Tibial nerve (tissue), 4 donors: ENCODE data around the gene PRICKLE1. TPM values are rescaled to one million over a fixed set of nuclear protein-coding genes. Genes with fewer than 3 reads are reported as not detected.

Source experiments
- DNase-seq, 2 donors: peaks; one replicate each; pipeline ENCODE4 v3.0.0-alpha.2; 2019; ENCODE audit warnings: low spot score in 2 of 2
- H3K27ac ChIP-seq, 4 donors: fragments of 200-600 bp; sonication (generic) in 3 of 4; one replicate each; pipeline ENCODE4 v1.5.1; 2017 to 2019; ENCODE audit warnings: mild to moderate bottlenecking in 1 of 4
- H3K27me3 ChIP-seq, 2 donors: fragments of 200-600 bp; sonication (generic) in 1 of 2; one replicate each; pipeline versions ENCODE4 v1.5.1 to v1.6.0; 2017 to 2019
- H3K36me3 ChIP-seq, 3 donors: fragments of 200-600 bp; sonication (generic); one replicate each; pipeline ENCODE4 v1.5.1; 2018 to 2019
- H3K4me1 ChIP-seq, 4 donors: fragments of 200-600 bp; sonication (generic) in 3 of 4; one replicate each; pipeline ENCODE4 v1.5.1; 2017 to 2019
- H3K4me3 ChIP-seq, 4 donors: fragments of 200-600 bp; sonication (generic) in 3 of 4; one replicate each; pipeline ENCODE4 v1.5.1; 2017 to 2019; ENCODE audit warnings: mild to moderate bottlenecking in 1 of 4, moderate library complexity in 1 of 4
- H3K9me3 ChIP-seq, 4 donors: fragments of 200-600 bp; sonication (generic) in 3 of 4; one replicate each; pipeline ENCODE4 v1.5.1; 2017 to 2019
- EP300 ChIP-seq, 2 donors: sonication (generic); formaldehyde crosslinking; IDR thresholded peaks; one replicate each; pipeline ENCODE4 v1.6.1; 2017; ENCODE audit warnings: antibody characterized with exemption in 2 of 2, mild to moderate bottlenecking in 1 of 2
- POLR2A ChIP-seq, 2 donors: fragments of 450-650 bp; IDR thresholded peaks; one replicate each; pipeline ENCODE4 v1.6.1; 2017; ENCODE audit warnings: antibody characterized with exemption in 2 of 2, mild to moderate bottlenecking in 2 of 2, moderate library complexity in 2 of 2
- WGBS, 2 donors: methylation state at CpG; one replicate each; pipeline ENCODE4 v1.1.5; 2018; 5-methylcytosine and 5-hydroxymethylcytosine counted together
- total RNA-seq, 4 donors: library from RNA; depleted of rRNA; stranded (reverse); fragments of >200 nt; gene quantifications; one replicate each; pipeline ENCODE4 v1.1.0, GENCODE V29; 2016
- TF ChIP-seq, protein P1 (sequence below), 5 experiments: fragments of 200-600 bp in 3 of 5; fragments of 450-650 bp in 2 of 5; sonication (generic) in 3 of 5; IDR thresholded peaks; one replicate each; pipeline ENCODE4 v1.5.1; 2016 to 2019; ENCODE audit warnings: antibody characterized with exemption in 5 of 5, mild to moderate bottlenecking in 3 of 5, moderate library complexity in 2 of 5

PRICKLE1 gene
- total RNA-seq, 4 donors from 2014 or later, result 21.6 to 51.7 (median 34.5) TPM

GRCh38 chr12:42510823-42511222 lies 78.7 kb downstream of the PRICKLE1 start:
- Histone ChIP-seq H3K36me3 (no peaks in the 10 kb centered on the region), H3K9me3 (peaks cover 0 to 7% (median 0%) of the 10 kb centered on the region in 4 donors), H3K27me3 (no peaks in the 10 kb centered on the region), H3K27ac (peak overlapping the region in 2 of 4 donors; percentile 32 to 33), H3K4me1 (peaks cover 0 to 16% (median 0%) of the 10 kb centered on the region in 4 donors), H3K4me3 (no peak overlapping the region)
- TF ChIP-seq POLR2A (IDR thresholded peaks at IDR 0.05) (no peak), EP300 (IDR thresholded peaks at IDR 0.05) (no peak)
- TF ChIP-seq, protein P1, sequence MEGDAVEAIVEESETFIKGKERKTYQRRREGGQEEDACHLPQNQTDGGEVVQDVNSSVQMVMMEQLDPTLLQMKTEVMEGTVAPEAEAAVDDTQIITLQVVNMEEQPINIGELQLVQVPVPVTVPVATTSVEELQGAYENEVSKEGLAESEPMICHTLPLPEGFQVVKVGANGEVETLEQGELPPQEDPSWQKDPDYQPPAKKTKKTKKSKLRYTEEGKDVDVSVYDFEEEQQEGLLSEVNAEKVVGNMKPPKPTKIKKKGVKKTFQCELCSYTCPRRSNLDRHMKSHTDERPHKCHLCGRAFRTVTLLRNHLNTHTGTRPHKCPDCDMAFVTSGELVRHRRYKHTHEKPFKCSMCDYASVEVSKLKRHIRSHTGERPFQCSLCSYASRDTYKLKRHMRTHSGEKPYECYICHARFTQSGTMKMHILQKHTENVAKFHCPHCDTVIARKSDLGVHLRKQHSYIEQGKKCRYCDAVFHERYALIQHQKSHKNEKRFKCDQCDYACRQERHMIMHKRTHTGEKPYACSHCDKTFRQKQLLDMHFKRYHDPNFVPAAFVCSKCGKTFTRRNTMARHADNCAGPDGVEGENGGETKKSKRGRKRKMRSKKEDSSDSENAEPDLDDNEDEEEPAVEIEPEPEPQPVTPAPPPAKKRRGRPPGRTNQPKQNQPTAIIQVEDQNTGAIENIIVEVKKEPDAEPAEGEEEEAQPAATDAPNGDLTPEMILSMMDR (IDR thresholded peaks at IDR 0.05), result no peak
- no peak for DNase-seq

DNA sequence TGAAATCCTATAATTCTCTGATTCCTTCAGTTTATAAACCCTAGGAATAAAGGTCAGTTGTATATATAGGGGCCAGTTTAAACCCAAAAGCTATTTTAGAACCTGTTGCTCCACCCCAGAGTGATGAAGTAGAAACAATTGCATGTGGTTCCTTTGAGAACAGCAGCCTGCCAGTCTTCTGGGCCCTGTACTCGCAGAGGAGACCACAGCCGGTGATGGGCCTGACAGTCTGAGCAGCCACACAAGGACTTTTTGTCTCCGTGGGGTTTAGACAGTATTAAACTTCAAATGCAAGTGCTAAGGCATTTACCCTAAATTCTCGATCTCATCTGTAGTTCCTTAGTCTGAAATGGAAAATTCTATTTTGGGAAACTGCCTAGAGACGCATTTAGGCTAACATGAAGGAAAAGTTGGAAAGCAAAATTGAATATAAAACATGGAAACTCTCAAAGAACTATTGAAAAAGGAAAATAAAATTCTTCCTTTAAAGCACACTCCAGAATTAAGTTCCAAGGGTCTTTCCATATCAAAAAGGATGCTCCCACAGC lies 80.6 kb downstream of the PRICKLE1 start:
- Histone ChIP-seq H3K4me1 (peaks cover 0 to 28% (median 0%) of the 10 kb centered on the region in 4 donors), H3K36me3 (no peaks in the 10 kb centered on the region), H3K9me3 (peaks cover 0 to 7% (median 0%) of the 10 kb centered on the region in 4 donors), H3K27ac (peak overlapping the region in 3 of 4 donors; percentile 34 to 77 (median 64)), H3K27me3 (no peaks in the 10 kb centered on the region), H3K4me3 (no peak overlapping the region)
- DNase-seq, result no peak
- TF ChIP-seq EP300 (IDR thresholded peaks at IDR 0.05) (no peak), POLR2A (IDR thresholded peaks at IDR 0.05) (no peak)
- TF ChIP-seq, protein P1 (IDR thresholded peaks at IDR 0.05), result no peak
- WGBS, 2 donors, result 15 to 28% methylated on average over 5 of the region's 5 CpGs

GRCh38 chr12:42507565-42507964 lies 82.0 kb downstream of the PRICKLE1 start:
- Histone ChIP-seq H3K4me1 (peaks cover 0 to 34% (median 0%) of the 10 kb centered on the region in 4 donors), H3K36me3 (no peaks in the 10 kb centered on the region), H3K9me3 (peaks cover 0 to 2% (median 0%) of the 10 kb centered on the region in 4 donors), H3K27ac (peak overlapping the region in 1 of 4 donors; percentile 6), H3K27me3 (no peaks in the 10 kb centered on the region), H3K4me3 (no peak overlapping the region)
- TF ChIP-seq, protein P1 (IDR thresholded peaks at IDR 0.05), result no peak
- TF ChIP-seq POLR2A (IDR thresholded peaks at IDR 0.05) (no peak), EP300 (IDR thresholded peaks at IDR 0.05) (no peak)
- 55 to 70% methylated on average over 3 of the region's 3 CpGs for WGBS, 2 donors
- DNase-seq, result no peak

GRCh38 chr12:42507081-42507480 lies 82.5 kb downstream of the PRICKLE1 start:
- DNase-seq, result no peak
- TF ChIP-seq EP300 (IDR thresholded peaks at IDR 0.05), result no peak
- TF ChIP-seq POLR2A (IDR thresholded peaks at IDR 0.05), result no peak
- TF ChIP-seq, protein P1 (IDR thresholded peaks at IDR 0.05), result no peak

DNA sequence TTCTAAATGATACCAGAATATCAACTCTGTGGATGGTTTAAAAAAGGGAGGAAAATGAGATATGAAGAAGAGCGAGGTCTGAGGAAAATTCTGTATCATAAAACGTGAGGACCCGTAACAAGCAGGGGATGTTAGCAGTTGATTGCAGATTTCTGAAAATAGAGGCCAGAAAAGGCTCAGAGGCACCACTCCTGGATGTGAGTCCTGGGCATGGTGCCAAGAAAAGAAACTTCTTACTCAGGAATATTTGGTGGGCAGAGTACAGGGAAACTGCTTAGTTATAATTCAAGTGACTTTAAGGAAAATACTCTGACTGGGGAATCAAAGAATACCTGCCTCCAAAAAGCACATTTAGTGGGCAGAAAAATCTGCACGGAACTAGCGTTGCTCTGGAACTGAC lies 85.5 kb downstream of the PRICKLE1 start:
- TF ChIP-seq, protein P1 (IDR thresholded peaks at IDR 0.05), result no peak
- no peak for TF ChIP-seq POLR2A (IDR thresholded peaks at IDR 0.05)
- no peak for TF ChIP-seq EP300 (IDR thresholded peaks at IDR 0.05)
- no peaks in the 10 kb centered on the region for H3K9me3 ChIP-seq
- peaks cover 0 to 26% (median 0%) of the 10 kb centered on the region in 4 donors for H3K4me1 ChIP-seq
- H3K4me3 ChIP-seq, result no peak overlapping the region
- no peaks in the 10 kb centered on the region for H3K27me3 ChIP-seq
- no peaks in the 10 kb centered on the region for H3K36me3 ChIP-seq
- WGBS, 2 donors, result 46 to 52% methylated on average over 5 of the region's 5 CpGs
- peak in 1 of 2 donors; percentile 70 for DNase-seq
- peak overlapping the region in 2 of 4 donors; percentile 8 to 27 for H3K27ac ChIP-seq

More at GRCh38 chr12:42507081-42507480, 82.5 kb downstream of the PRICKLE1 start:
- H3K36me3 ChIP-seq, result no peaks in the 10 kb centered on the region
- H3K4me1 ChIP-seq, result peaks cover 0 to 34% (median 0%) of the 10 kb centered on the region in 4 donors
- peak overlapping the region in 2 of 4 donors; percentile 6 to 69 for H3K27ac ChIP-seq
- H3K27me3 ChIP-seq, result no peaks in the 10 kb centered on the region
- no peak overlapping the region for H3K4me3 ChIP-seq
- no peaks in the 10 kb centered on the region for H3K9me3 ChIP-seq
- 41 to 63% methylated on average over 4 of the region's 4 CpGs for WGBS, 2 donors
